H1 (cell line): ENCODE results near the gene GRHL3. TPM values are rescaled to one million over a fixed set of nuclear protein-coding genes. Genes with fewer than 3 reads are reported as not detected.

Experiments used
- CTCF ChIA-PET: fragments of 300-600 bp; sonication (Branson Sonifier 250); formaldehyde crosslinking; loops from one replicate; lab custom pipeline; 2021; ENCODE audit not compliant: partially characterized antibody; lab: Charles Lee
- POLR2A ChIA-PET: fragments of 300-600 bp; sonication (Branson Sonifier 250); formaldehyde crosslinking; loops from one replicate; lab custom pipeline; 2021; ENCODE audit warnings: inconsistent platforms; ENCODE audit not compliant: partially characterized antibody; lab: Charles Lee
- DNase-seq, 2 experiments: peaks; one replicate each; pipeline versions ENCODE4 v3.0.0 to v3.0.0-alpha.2; 2010 to 2022; ENCODE audit warnings: low spot score in 2 of 2, low read depth in 1 of 2, mixed read lengths in 1 of 2
- FAIRE-seq: peaks from 2 replicates; lab custom pipeline; 2011; peaks lifted over from hg19 to GRCh38; lab: Jason Lieb, UNC
- H2AFZ ChIP-seq: 2 replicates; pipeline ENCODE4 v1.8.1; 2012; ENCODE audit warnings: low read length, inconsistent platforms
- H2AK5ac ChIP-seq: 2 replicates; pipeline ENCODE4 v1.6.1; 2013; ENCODE audit warnings: low read depth, low read length
- H2BK120ac ChIP-seq: replicated peaks from 2 replicates; pipeline ENCODE3; 2013; ENCODE audit warnings: low read depth, low read length, inconsistent platforms
- H2BK12ac ChIP-seq: 2 replicates; pipeline ENCODE4 v1.6.1; 2013; ENCODE audit warnings: low read depth, low read length
- H2BK15ac ChIP-seq: 2 replicates; pipeline ENCODE4 v1.6.1; 2013; ENCODE audit warnings: low read length
- H2BK20ac ChIP-seq: 2 replicates; pipeline ENCODE4 v1.6.1; 2013; ENCODE audit warnings: low read length
- H2BK5ac ChIP-seq: 2 replicates; pipeline ENCODE4 v1.6.1; 2013; ENCODE audit warnings: low read depth, low read length
- H3K14ac ChIP-seq: 2 replicates; pipeline ENCODE4 v1.6.1; 2013; ENCODE audit warnings: inconsistent platforms; ENCODE audit not compliant: insufficient read length
- H3K18ac ChIP-seq: 2 replicates; pipeline ENCODE4 v1.6.1; 2013; ENCODE audit warnings: low read length; ENCODE audit errors: extremely low read depth
- H3K23ac ChIP-seq: 2 replicates; pipeline ENCODE4 v1.6.1; 2013; ENCODE audit warnings: inconsistent platforms; ENCODE audit not compliant: insufficient read length
- H3K23me2 ChIP-seq: 2 replicates; pipeline ENCODE4 v1.6.1; 2013; ENCODE audit warnings: low read depth, low read length
- H3K27ac ChIP-seq: 2 replicates; pipeline ENCODE4 v1.6.1; 2011; ENCODE audit warnings: low read depth, low read length, inconsistent platforms
- H3K27me3 ChIP-seq, 4 experiments: replicated peaks in 1 of 4; 1 replicate in 1 of 4; 2 replicates in 3 of 4; pipeline versions ENCODE4 v1.6.1 to v1.8.1; 2011 to 2013; ENCODE audit warnings: low read length in 3 of 4, mild to moderate bottlenecking in 3 of 4, inconsistent platforms in 2 of 4, mixed read lengths in 2 of 4, moderate library complexity in 1 of 4; ENCODE audit not compliant: control insufficient read depth in 3 of 4, insufficient read depth in 3 of 4; ENCODE audit errors: extremely low read depth in 1 of 4
- H3K36me3 ChIP-seq, 4 experiments: 2 replicates each; pipeline versions ENCODE4 v1.6.1 to v1.8.1; 2011 to 2013; ENCODE audit warnings: mild to moderate bottlenecking in 4 of 4, low read length in 3 of 4, moderate library complexity in 2 of 4, control low read depth in 1 of 4, inconsistent platforms in 1 of 4; ENCODE audit not compliant: insufficient read depth in 4 of 4, control insufficient read depth in 2 of 4
- H3K4ac ChIP-seq: replicated peaks from 2 replicates; pipeline ENCODE3; 2013; ENCODE audit warnings: low read length, low read depth, mixed read lengths, inconsistent platforms; ENCODE audit not compliant: insufficient read length
- H3K4me1 ChIP-seq, 4 experiments: replicated peaks in 1 of 4; 1 replicate in 1 of 4; 2 replicates in 3 of 4; pipeline versions ENCODE4 v1.6.1 to v1.8.1; 2011 to 2013; ENCODE audit warnings: low read length in 3 of 4, inconsistent platforms in 2 of 4, mixed read lengths in 1 of 4; ENCODE audit not compliant: insufficient read depth in 4 of 4, control insufficient read depth in 3 of 4
- H3K4me2 ChIP-seq, 2 experiments: 2 replicates each; pipeline versions ENCODE4 v1.6.1 to v1.8.1; 2011 to 2013; ENCODE audit warnings: low read depth in 2 of 2, low read length in 2 of 2, control low read depth in 1 of 2, inconsistent platforms in 1 of 2, mild to moderate bottlenecking in 1 of 2; ENCODE audit not compliant: insufficient read depth in 1 of 2
- H3K4me3 ChIP-seq, 4 experiments: fragments of 200-600, 300-600 bp in 1 of 4; sonication (generic), shearing (Covaris generic), sonication (Bioruptor Twin) in 1 of 4; 2 replicates each; pipeline versions ENCODE4 v1.5.1 to v1.8.1; 2011 to 2016; ENCODE audit warnings: low read length in 4 of 4, low read depth in 3 of 4, control low read depth in 2 of 4, inconsistent platforms in 2 of 4, mild to moderate bottlenecking in 2 of 4, mixed read lengths in 1 of 4, moderate library complexity in 1 of 4; ENCODE audit not compliant: insufficient read depth in 2 of 4; ENCODE audit errors: extremely low read depth in 1 of 4
- H3K56ac ChIP-seq: replicated peaks from 2 replicates; pipeline ENCODE3; 2013; ENCODE audit warnings: low read depth, mild to moderate bottlenecking, mixed read lengths, low read length, inconsistent platforms; ENCODE audit not compliant: insufficient read length
- H3K79me1 ChIP-seq: 2 replicates; pipeline ENCODE4 v1.6.1; 2013; ENCODE audit warnings: low read depth, low read length, control low read depth
- H3K79me2 ChIP-seq, 2 experiments: 2 replicates each; pipeline versions ENCODE4 v1.6.1 to v1.8.1; 2012 to 2013; ENCODE audit warnings: low read length in 2 of 2, mild to moderate bottlenecking in 2 of 2, inconsistent platforms in 1 of 2; ENCODE audit not compliant: insufficient read depth in 2 of 2, control insufficient read depth in 1 of 2
- H3K9ac ChIP-seq, 4 experiments: replicated peaks in 1 of 4; 1 replicate in 1 of 4; 2 replicates in 3 of 4; pipeline versions ENCODE4 v1.6.1 to v1.8.1; 2011 to 2013; ENCODE audit warnings: low read depth in 3 of 4, low read length in 3 of 4, control low read depth in 2 of 4, mild to moderate bottlenecking in 2 of 4, moderate library complexity in 2 of 4, inconsistent platforms in 1 of 4; ENCODE audit errors: extremely low read depth in 1 of 4
- H3K9me3 ChIP-seq, 2 experiments: 2 replicates each; pipeline versions ENCODE4 v1.6.1 to v1.8.1; 2012 to 2013; ENCODE audit warnings: mild to moderate bottlenecking in 2 of 2, moderate library complexity in 2 of 2, control low read depth in 1 of 2, inconsistent platforms in 1 of 2, low read depth in 1 of 2, low read length in 1 of 2, mixed read lengths in 1 of 2; ENCODE audit not compliant: insufficient read depth in 2 of 2
- H4K20me1 ChIP-seq, 2 experiments: replicated peaks in 1 of 2; 2 replicates each; pipeline versions ENCODE3 to v1.8.1; 2011 to 2013; ENCODE audit warnings: inconsistent platforms in 2 of 2, low read length in 2 of 2, mild to moderate bottlenecking in 1 of 2; ENCODE audit not compliant: insufficient read depth in 2 of 2, control insufficient read depth in 1 of 2
- H4K5ac ChIP-seq: 2 replicates; pipeline ENCODE4 v1.6.1; 2013; ENCODE audit warnings: low read length, low read depth, mixed read lengths, inconsistent platforms; ENCODE audit not compliant: insufficient read length
- H4K8ac ChIP-seq: 2 replicates; pipeline ENCODE4 v1.8.0; 2013; ENCODE audit warnings: mild to moderate bottlenecking, moderate library complexity, low read length, inconsistent platforms; ENCODE audit not compliant: insufficient read depth; ENCODE audit errors: extremely low read depth
- H4K91ac ChIP-seq: replicated peaks from 2 replicates; pipeline ENCODE3; 2013; ENCODE audit warnings: low read length, mixed read lengths, inconsistent platforms; ENCODE audit not compliant: insufficient read length
- BCL11A ChIP-seq, 2 experiments: IDR thresholded peaks; one replicate each; pipeline ENCODE4 v1.6.1; 2011; ENCODE audit warnings: low read depth in 2 of 2, low read length in 2 of 2, mild to moderate bottlenecking in 2 of 2
- CBX5 ChIP-seq: fragments of 300-800, 300-1000 bp; sonication (generic); IDR thresholded peaks from 2 replicates; pipeline ENCODE4 v1.7.1; 2016; ENCODE audit warnings: antibody characterized with exemption, low read length, low read depth
- CREB1 ChIP-seq: IDR thresholded peaks from 2 replicates; pipeline ENCODE4 v1.6.1; 2012; ENCODE audit warnings: inconsistent platforms
- HDAC6 ChIP-seq: IDR thresholded peaks from one replicate; pipeline ENCODE4 v1.7.1; 2012; ENCODE audit warnings: low read depth, mild to moderate bottlenecking, inconsistent platforms, low read length, moderate library complexity
- KDM1A ChIP-seq: fragments of 200-600, 300-600 bp; sonication (generic); IDR thresholded peaks from 2 replicates; pipeline ENCODE4 v1.7.1; 2016; ENCODE audit warnings: mild to moderate bottlenecking, low read length, borderline replicate concordance
- KDM5A ChIP-seq: fragments of 200-600 bp; IDR thresholded peaks from 2 replicates; pipeline ENCODE4 v1.7.1; 2012; ENCODE audit warnings: mild to moderate bottlenecking, low read length, inconsistent platforms, mixed read lengths
- NRF1 ChIP-seq: IDR thresholded peaks from 2 replicates; pipeline ENCODE4 v1.6.1; 2011; ENCODE audit warnings: mild to moderate bottlenecking, low read depth, low read length, improper control_type of control experiment
- RBBP5 ChIP-seq: IDR thresholded peaks from 2 replicates; pipeline ENCODE4 v1.7.1; 2012; ENCODE audit warnings: low read depth, mild to moderate bottlenecking, inconsistent platforms, low read length, moderate library complexity, borderline replicate concordance
- RNF2 ChIP-seq: fragments of 200-900, 300-1000 bp; sonication (generic); IDR thresholded peaks from 2 replicates; pipeline ENCODE4 v1.7.1; 2016; ENCODE audit warnings: borderline replicate concordance, low read depth, mild to moderate bottlenecking, antibody characterized with exemption, low read length; ENCODE audit not compliant: poor library complexity, severe bottlenecking; ENCODE audit errors: missing control alignments
- SP2 ChIP-seq: IDR thresholded peaks from 2 replicates; pipeline ENCODE4 v1.6.1; 2012; ENCODE audit warnings: mild to moderate bottlenecking, low read length, inconsistent platforms
- WGBS, 2 experiments: shearing (Covaris generic) in 1 of 2; methylation state at CpG; one replicate each; pipeline versions ENCODE4 v1.1.6 to v1.1.7; 2013 to 2015; ENCODE audit warnings: low lambda C conversion rate in 2 of 2, mixed read lengths in 2 of 2, inconsistent platforms in 1 of 2, low coverage in 1 of 2, missing lambda C conversion rate in 1 of 2; ENCODE audit not compliant: insufficient replicate concordance in 2 of 2, insufficient coverage in 1 of 2, insufficient read length in 1 of 2; ENCODE audit errors: extremely low coverage in 1 of 2, missing lambda C conversion rate in 1 of 2; 5-methylcytosine and 5-hydroxymethylcytosine counted together
- polyA plus RNA-seq, 7 experiments: library from polyadenylated mRNA; depleted of rRNA in 3 of 7; stranded (reverse) in 5 of 7; unstranded in 2 of 7; fragments of >200 nt in 5 of 7; fragments of 200-250 nt in 2 of 7; gene quantifications; 1 replicate in 5 of 7; 2 replicates in 1 of 7; 4 replicates in 1 of 7; pipeline versions ENCODE4 v1.2.1 to v1.2.3, GENCODE V29; 2011 to 2013; ENCODE audit warnings: missing spikeins in 2 of 7, mixed read lengths in 2 of 7
- total RNA-seq: library from RNA; stranded (reverse); fragmentation: NEBNext Ultra II Directional; extraction: Animal tissue kit (Norgen Biotek cat#: 25700); gene quantifications from 2 replicates; pipeline ENCODE4 v1.2.1, GENCODE V29; 2021
- TF ChIP-seq, protein P1 (sequence below): IDR thresholded peaks from 2 replicates; pipeline ENCODE4 v1.6.1; 2012; ENCODE audit warnings: low read length, inconsistent platforms
- TF ChIP-seq, protein P2 (sequence below): IDR thresholded peaks from 2 replicates; pipeline ENCODE4 v1.6.1; 2012; ENCODE audit warnings: inconsistent platforms

Gene GRHL3
- total and polyA plus RNA-seq, 2 of the 8 experiments (the other 6 are each of a cell fraction or from before 2014, with no cell fraction given): 0.80 to 1.8 TPM

- H3K56ac ChIP-seq: no peak overlapping the region
- H2BK15ac ChIP-seq: no peak overlapping the region
- no peak overlapping the region for H3K4me3 ChIP-seq
- no peak for FAIRE-seq
- H3K27ac ChIP-seq: no peak overlapping the region
- H3K23ac ChIP-seq: no peak overlapping the region
- H3K9ac ChIP-seq: no peak overlapping the region
- ChIA-PET POLR2A (interaction anchor here (1.8 to 2.2 kb wide), 2 partner anchors 13 to 16 kb away, joined by 7 read pairs; no protein-coding TSS in a partner anchor), CTCF (interaction anchor here (1.1 to 6.4 kb wide), 7 partner anchors 8 to 102 kb away, joined by 3 to 56 read pairs (median 6); no protein-coding TSS in a partner anchor)
- H2BK5ac ChIP-seq: no peak overlapping the region
- no peaks in the 10 kb centered on the region for H4K20me1 ChIP-seq
- DNase-seq: no peak
- no peaks in the 10 kb centered on the region for H3K79me2 ChIP-seq
- H3K4me1 ChIP-seq: peaks cover 0 to 10% (median 5%) of the 10 kb centered on the region in 4 experiments; a peak in 3 of 7 replicates
- no peaks in the 10 kb centered on the region for H3K27me3 ChIP-seq
- no peak overlapping the region for H2BK20ac ChIP-seq
- no peak overlapping the region for H2BK120ac ChIP-seq
- no peak overlapping the region for H3K4ac ChIP-seq
- no peak overlapping the region for H2AK5ac ChIP-seq
- H4K91ac ChIP-seq: no peak overlapping the region
- no peak overlapping the region for H4K5ac ChIP-seq
- H3K4me2 ChIP-seq: no peak overlapping the region
- H2BK12ac ChIP-seq: no peak overlapping the region
- no peak overlapping the region for H4K8ac ChIP-seq
- H3K23me2 ChIP-seq: no peaks in the 10 kb centered on the region; the same call in 1 of the 2 replicates
- H3K9me3 ChIP-seq: no peaks in the 10 kb centered on the region
- H3K18ac ChIP-seq: no peak overlapping the region
- WGBS, 2 experiments: 94% methylated on average over 3 of the region's 3 CpGs; no CpG with 5 or more reads in 1 of the 2 experiments
- H3K79me1 ChIP-seq: no peaks in the 10 kb centered on the region
- no peak overlapping the region for H2AFZ ChIP-seq
- H3K36me3 ChIP-seq: no peaks in the 10 kb centered on the region
- H3K14ac ChIP-seq: no peak overlapping the region
- TF ChIP-seq NRF1 (no peak), RNF2 (no peak), KDM5A (no peak), SP2 (no peak), RBBP5 (no peak), BCL11A (IDR thresholded peaks at IDR 0.05; ENCODE audit: low read depth in 2 of 2, low read length in 2 of 2) (no peak), KDM1A (no peak), CBX5 (no peak), HDAC6 (no peak), CREB1 (no peak)
- TF ChIP-seq, protein P1, sequence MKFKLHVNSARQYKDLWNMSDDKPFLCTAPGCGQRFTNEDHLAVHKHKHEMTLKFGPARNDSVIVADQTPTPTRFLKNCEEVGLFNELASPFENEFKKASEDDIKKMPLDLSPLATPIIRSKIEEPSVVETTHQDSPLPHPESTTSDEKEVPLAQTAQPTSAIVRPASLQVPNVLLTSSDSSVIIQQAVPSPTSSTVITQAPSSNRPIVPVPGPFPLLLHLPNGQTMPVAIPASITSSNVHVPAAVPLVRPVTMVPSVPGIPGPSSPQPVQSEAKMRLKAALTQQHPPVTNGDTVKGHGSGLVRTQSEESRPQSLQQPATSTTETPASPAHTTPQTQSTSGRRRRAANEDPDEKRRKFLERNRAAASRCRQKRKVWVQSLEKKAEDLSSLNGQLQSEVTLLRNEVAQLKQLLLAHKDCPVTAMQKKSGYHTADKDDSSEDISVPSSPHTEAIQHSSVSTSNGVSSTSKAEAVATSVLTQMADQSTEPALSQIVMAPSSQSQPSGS: no peak
- TF ChIP-seq, protein P2, sequence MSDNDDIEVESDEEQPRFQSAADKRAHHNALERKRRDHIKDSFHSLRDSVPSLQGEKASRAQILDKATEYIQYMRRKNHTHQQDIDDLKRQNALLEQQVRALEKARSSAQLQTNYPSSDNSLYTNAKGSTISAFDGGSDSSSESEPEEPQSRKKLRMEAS: no peak
Observed at GRCh38 chr1:24302209-24302611, 16.9 kb upstream of the GRHL3 start.
